AG10803 (cell line): ENCODE data around the gene UHRF2.

Experiments used
- DNase-seq: peaks from one replicate; pipeline ENCODE4 v3.0.0; 2010; ENCODE audit warnings: low read depth
- H3K4me3 ChIP-seq: 2 replicates; pipeline ENCODE4 v1.5.1; 2011; ENCODE audit warnings: mild to moderate bottlenecking, low read length, control low read depth
- CTCF ChIP-seq: conservative IDR thresholded peaks from 2 replicates; pipeline ENCODE4 v1.5.1; 2011; ENCODE audit warnings: mild to moderate bottlenecking, low read length, control low read depth, inconsistent platforms

UHRF2 gene

GRCh38 chr9:6384732-6385131, 28.3 kb upstream of the UHRF2 start:
- no peak for TF ChIP-seq CTCF
- no peak for DNase-seq
- H3K4me3 ChIP-seq: no peak overlapping the region

GRCh38 chr9:6399071-6399470, 13.9 kb upstream of the UHRF2 start:
- TF ChIP-seq CTCF: no peak
- no peak overlapping the region for H3K4me3 ChIP-seq
- no peak for DNase-seq

- no peak overlapping the region for H3K4me3 ChIP-seq
- DNase-seq: no peak
- TF ChIP-seq CTCF: no peak
These were observed 7.6 kb upstream of the UHRF2 start for GRCh38 chr9:6405371-6405770.

DNA sequence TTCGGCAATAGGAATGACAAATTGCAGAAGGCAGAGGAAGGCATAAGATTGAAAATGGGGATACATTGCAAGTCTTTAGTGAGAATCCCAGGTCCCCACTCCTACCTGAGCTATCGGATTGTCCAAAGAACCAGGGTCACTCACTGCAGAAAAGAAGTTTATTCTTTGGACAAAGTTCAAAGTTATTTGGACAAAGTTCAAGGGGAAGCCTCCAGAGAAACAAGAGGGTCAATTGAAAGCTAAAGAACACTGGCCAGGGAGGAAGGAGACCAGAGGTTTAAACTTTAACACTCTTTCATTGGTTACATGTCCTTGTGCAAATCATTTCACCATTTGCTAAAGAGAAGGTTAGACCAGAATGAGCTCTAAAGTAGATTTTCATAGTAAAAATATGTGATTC, 5.2 kb upstream of the UHRF2 start:
- no peak for DNase-seq
- H3K4me3 ChIP-seq: no peak overlapping the region

GRCh38 chr9:6408320-6408719, 4.7 kb upstream of the UHRF2 start:
- TF ChIP-seq CTCF: no peak
- H3K4me3 ChIP-seq: no peak overlapping the region
- no peak for DNase-seq

More for the DNA sequence above, 5.2 kb upstream of the UHRF2 start:
- no peak for TF ChIP-seq CTCF

DNA sequence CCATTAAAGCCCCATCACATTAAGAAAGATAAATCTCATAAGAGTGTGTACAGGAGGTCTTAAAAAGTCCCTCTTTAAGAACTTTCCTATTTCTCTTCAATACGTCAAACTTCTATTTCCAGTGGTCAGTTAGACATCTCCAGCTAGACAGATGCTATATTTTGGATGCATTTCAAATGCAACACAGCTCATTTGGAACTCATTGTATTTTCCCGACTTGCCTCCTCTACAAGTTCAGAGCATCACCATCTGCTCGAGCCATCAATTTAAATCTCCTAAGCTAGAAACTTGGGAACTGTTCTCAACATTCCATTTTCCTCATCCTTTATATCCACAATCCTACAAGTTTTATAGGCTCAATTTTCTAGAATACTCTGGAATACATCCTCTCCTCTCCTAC, 3.2 kb upstream of the UHRF2 start:
- DNase-seq: no peak
- H3K4me3 ChIP-seq: no peak overlapping the region
- TF ChIP-seq CTCF: no peak

GRCh38 chr9:6410633-6411032, 2.4 kb upstream of the UHRF2 start:
- no peak for TF ChIP-seq CTCF
- H3K4me3 ChIP-seq: no peak overlapping the region
- no peak for DNase-seq
